Calu3 (cell line): ENCODE data around the gene FUOM. TPM values are rescaled to one million over a fixed set of nuclear protein-coding genes. Genes with fewer than 3 reads are reported as not detected.

ENCODE experiments used
- BruUV-seq: library from RNA; stranded (reverse); fragments of 400-500 nt; replicated peaks from 2 replicates; lab custom pipeline; 2021; lab: Mats Ljungman, UMichigan
- CTCF ChIA-PET: fragments of 300-600 bp; sonication (Branson Sonifier 250); formaldehyde crosslinking; loops from one replicate; lab custom pipeline; 2022; ENCODE audit warnings: antibody characterized with exemption; lab: Charles Lee
- DNase-seq: peaks from one replicate; pipeline ENCODE4 v3.0.0; 2022
- H3K27ac Mint-ChIP-seq: one replicate; pipeline ENCODE4 v1.8.0; 2022; ENCODE audit warnings: mixed read lengths; ENCODE audit not compliant: unreplicated experiment
- H3K27me3 Mint-ChIP-seq: one replicate; pipeline ENCODE4 v1.8.0; 2022; ENCODE audit warnings: mixed read lengths; ENCODE audit not compliant: unreplicated experiment
- H3K36me3 Mint-ChIP-seq: one replicate; pipeline ENCODE4 v1.8.0; 2022; ENCODE audit warnings: mild to moderate bottlenecking, moderate library complexity, mixed read lengths; ENCODE audit not compliant: insufficient read depth, unreplicated experiment
- H3K4me1 Mint-ChIP-seq: one replicate; pipeline ENCODE4 v1.8.0; 2022; ENCODE audit warnings: mild to moderate bottlenecking, low read depth, mixed read lengths; ENCODE audit not compliant: unreplicated experiment
- H3K4me3 Mint-ChIP-seq: one replicate; pipeline ENCODE4 v1.8.0; 2022; ENCODE audit warnings: mild to moderate bottlenecking, low read depth, moderate library complexity, mixed read lengths; ENCODE audit not compliant: unreplicated experiment
- H3K9me3 Mint-ChIP-seq: one replicate; pipeline ENCODE4 v1.8.0; 2022; ENCODE audit warnings: low read depth, mixed read lengths; ENCODE audit not compliant: unreplicated experiment
- intact Hi-C: fragments of 100-400 bp; cut with micrococcal nuclease; formaldehyde crosslinking; loops from one replicate; pipeline ENCODE4 v1.10.0; 2022; ENCODE audit not compliant: unreplicated experiment
- total RNA-seq: library from RNA; stranded (reverse); gene quantifications from 2 replicates; pipeline ENCODE4 v1.2.3, GENCODE V29; 2022
- TF ChIP-seq, protein P1 (sequence below): fragments of 200-600 bp; IDR thresholded peaks from one replicate; pipeline ENCODE4 v1.8.0; 2022; ENCODE audit warnings: antibody characterized with exemption; ENCODE audit not compliant: unreplicated experiment

The FUOM gene
- total RNA-seq, 1 experiment from 2014 or later: 11.5 TPM

DNA sequence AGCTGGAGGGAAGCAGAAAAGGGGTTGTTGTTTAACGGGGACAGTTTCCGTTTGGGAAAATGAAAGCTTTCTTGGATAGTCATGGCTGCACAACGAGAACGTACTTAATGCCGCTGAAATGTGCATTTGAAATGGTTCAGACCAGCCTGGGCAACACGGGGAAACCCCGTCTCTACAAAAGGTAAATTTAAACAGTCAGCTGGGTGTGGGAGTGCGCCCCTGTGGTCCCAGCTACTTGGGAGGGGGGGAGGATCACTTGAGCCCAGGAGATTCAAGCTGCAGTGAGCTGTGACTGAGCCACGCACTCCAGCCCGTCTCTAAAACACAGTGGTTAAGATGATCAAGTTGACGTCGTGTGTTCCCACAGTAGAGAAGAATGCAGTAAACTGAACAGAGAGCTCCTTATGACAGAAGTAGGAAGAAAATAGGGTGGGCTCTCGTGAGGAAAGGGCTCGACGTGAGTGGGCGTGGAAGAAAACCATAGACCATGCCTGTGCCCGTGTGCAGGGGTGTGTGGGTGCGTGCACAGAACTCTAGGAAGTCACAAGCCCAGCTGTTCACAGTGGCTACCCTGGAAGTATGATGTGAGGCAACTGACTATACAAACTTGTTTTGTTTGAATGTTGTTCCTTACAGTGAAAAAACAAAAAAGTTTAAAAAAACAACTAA is 4.1 kb upstream of the FUOM start:
- Mint-ChIP-seq H3K36me3 (peaks cover 12% of the 10 kb centered on the region), H3K9me3 (no peaks in the 10 kb centered on the region), H3K4me3 (no peak overlapping the region), H3K27me3 (no peaks in the 10 kb centered on the region), H3K4me1 (no peaks in the 10 kb centered on the region), H3K27ac (no peak overlapping the region)
- DNase-seq: no peak
- no TSS peak for BruUV-seq
- CTCF ChIA-PET: no interaction called here
- intact Hi-C loops: no loop called here
- TF ChIP-seq, protein P1, sequence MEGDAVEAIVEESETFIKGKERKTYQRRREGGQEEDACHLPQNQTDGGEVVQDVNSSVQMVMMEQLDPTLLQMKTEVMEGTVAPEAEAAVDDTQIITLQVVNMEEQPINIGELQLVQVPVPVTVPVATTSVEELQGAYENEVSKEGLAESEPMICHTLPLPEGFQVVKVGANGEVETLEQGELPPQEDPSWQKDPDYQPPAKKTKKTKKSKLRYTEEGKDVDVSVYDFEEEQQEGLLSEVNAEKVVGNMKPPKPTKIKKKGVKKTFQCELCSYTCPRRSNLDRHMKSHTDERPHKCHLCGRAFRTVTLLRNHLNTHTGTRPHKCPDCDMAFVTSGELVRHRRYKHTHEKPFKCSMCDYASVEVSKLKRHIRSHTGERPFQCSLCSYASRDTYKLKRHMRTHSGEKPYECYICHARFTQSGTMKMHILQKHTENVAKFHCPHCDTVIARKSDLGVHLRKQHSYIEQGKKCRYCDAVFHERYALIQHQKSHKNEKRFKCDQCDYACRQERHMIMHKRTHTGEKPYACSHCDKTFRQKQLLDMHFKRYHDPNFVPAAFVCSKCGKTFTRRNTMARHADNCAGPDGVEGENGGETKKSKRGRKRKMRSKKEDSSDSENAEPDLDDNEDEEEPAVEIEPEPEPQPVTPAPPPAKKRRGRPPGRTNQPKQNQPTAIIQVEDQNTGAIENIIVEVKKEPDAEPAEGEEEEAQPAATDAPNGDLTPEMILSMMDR: no peak

DNA sequence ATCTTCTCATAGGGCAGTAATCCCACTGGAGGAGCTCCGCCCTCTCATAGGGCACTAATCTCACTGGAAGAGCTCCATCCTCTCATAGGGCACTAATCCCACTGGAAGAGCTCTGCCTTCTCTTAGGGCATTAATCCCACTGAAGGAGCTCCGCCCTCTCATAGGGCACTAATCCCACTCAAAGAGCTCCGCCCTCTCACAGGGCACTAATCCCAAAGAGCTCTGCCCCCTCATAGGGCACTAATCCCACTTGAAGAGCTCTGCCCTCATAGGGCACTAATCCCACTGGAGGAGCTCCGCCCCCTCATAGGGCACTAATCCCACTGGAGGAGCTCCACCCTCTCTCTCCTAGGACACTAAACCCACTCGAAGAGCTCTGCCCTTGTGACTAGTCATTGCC is 3.4 kb upstream of the FUOM start:
- intact Hi-C loops: no loop called here
- H3K27me3 Mint-ChIP-seq: no peaks in the 10 kb centered on the region
- H3K4me1 Mint-ChIP-seq: no peaks in the 10 kb centered on the region
- H3K27ac Mint-ChIP-seq: no peak overlapping the region
- peaks cover 12% of the 10 kb centered on the region for H3K36me3 Mint-ChIP-seq
- CTCF ChIA-PET: interaction anchor here (0.6 kb wide), 1 partner anchor 36 kb away, joined by 3 read pairs; no protein-coding TSS in a partner anchor
- no peak for DNase-seq
- H3K9me3 Mint-ChIP-seq: no peaks in the 10 kb centered on the region
- TF ChIP-seq, protein P1: no peak
- H3K4me3 Mint-ChIP-seq: no peak overlapping the region
- BruUV-seq: no TSS peak

DNA sequence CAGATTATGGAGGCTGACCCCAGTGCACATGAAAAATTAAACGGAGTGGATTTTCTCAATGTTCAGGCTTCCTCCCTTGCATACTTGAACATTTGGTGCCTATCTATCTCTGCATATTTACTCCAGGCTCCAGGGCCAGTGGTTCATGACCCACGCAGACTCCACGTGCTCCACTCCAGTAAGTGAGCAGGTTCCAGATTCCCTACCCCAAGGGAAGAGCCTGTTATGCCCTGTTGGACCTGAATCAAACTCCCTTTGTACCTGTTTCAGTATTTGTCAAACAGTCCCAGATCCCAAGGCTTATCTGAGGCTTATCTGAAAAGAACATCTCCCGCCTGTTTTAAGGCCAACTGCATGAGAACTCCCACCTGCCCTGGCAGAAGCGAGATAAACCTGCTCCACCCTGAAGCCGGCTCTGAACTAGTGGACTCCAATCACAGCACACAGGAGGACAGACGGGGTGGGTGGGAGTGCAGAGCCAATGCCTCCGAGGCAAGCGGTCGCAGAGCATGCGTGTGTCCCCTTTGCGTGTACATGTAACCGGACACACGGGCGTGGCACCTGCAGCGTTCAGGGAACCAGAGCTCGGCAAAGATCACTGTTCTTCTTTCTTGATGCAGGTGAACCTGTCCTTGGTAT is 2.3 kb upstream of the FUOM start:
- H3K36me3 Mint-ChIP-seq: peaks cover 12% of the 10 kb centered on the region
- CTCF ChIA-PET: no interaction called here
- BruUV-seq: no TSS peak
- intact Hi-C loops: no loop called here
- no peaks in the 10 kb centered on the region for H3K27me3 Mint-ChIP-seq
- DNase-seq: no peak
- no peaks in the 10 kb centered on the region for H3K4me1 Mint-ChIP-seq
- H3K27ac Mint-ChIP-seq: no peak overlapping the region
- TF ChIP-seq, protein P1: no peak
- no peaks in the 10 kb centered on the region for H3K9me3 Mint-ChIP-seq
- H3K4me3 Mint-ChIP-seq: no peak overlapping the region

DNA sequence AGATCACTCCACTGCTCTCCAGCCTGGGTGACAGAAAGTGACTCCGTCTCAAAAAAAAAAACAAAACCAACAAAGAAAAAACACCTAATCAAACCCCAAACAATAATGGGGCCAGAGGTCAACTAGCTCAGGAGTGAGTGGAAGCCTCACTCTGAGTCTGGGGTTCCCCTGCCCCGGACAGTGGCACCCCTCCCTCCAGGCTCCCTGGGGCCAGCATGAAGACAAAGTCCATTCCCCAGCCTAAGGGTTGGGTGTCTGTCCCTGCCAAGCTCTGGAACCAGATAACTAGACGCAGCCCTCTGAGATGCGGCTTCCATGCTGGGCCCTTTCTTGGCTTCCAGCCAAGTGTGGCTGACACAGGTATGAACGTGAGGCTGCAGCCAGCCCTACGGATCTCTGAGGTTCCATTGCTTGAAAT is 1.7 kb upstream of the FUOM start:
- no peak overlapping the region for H3K4me3 Mint-ChIP-seq
- H3K9me3 Mint-ChIP-seq: no peaks in the 10 kb centered on the region
- peak; percentile 56 for DNase-seq
- CTCF ChIA-PET: no interaction called here
- peaks cover 9% of the 10 kb centered on the region for H3K36me3 Mint-ChIP-seq
- no TSS peak for BruUV-seq
- H3K27me3 Mint-ChIP-seq: no peaks in the 10 kb centered on the region
- no peak overlapping the region for H3K27ac Mint-ChIP-seq
- no peaks in the 10 kb centered on the region for H3K4me1 Mint-ChIP-seq
- intact Hi-C loops: no loop called here
- TF ChIP-seq, protein P1: no peak
